AG08395 (cell line): Measurements from ENCODE around the gene FRMD4A.
"Not testable (repeated sequence)": the region's sequence is repeated elsewhere in the genome, so short reads cannot be mapped to it uniquely, and the experiment has no call there.

Source experiments
- DNase-seq: peaks from one replicate; pipeline ENCODE4 v3.0.0; 2012; ENCODE audit warnings: mixed read lengths, low spot score

Gene FRMD4A

GRCh38 chr10:13882119-13882711 is 448.5 kb downstream of the FRMD4A start:
- DNase-seq = peak; percentile 82

GRCh38 chr10:13880760-13881159 is 450.0 kb downstream of the FRMD4A start:
- DNase-seq = no peak

- DNase-seq = peak; percentile 79
Measured at GRCh38 chr10:13877154-13877909, 453.4 kb downstream of the FRMD4A start.

DNA sequence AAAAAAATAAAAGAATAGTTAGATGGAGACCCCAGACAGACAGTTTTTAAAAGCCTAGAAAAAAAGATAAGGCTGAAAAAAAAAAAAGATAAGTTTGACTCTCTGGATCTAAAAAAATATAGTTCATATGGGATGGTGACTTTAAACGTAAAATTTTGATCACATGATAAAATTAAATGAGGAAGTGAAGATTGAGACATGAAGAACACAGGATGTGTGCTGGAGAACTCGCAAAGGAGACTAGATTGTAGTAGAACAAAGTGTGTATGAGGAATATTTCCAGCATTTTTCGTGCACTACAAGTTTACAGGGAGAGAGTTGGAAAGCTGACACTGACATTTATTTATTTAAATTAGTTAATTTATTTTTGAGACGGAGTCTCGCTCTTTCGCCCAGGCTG is 457.5 kb downstream of the FRMD4A start:
- no peak for DNase-seq

- no peak for DNase-seq
Measured at GRCh38 chr10:13872411-13872810, 458.3 kb downstream of the FRMD4A start.

- no peak for DNase-seq
Measured at GRCh38 chr10:13871776-13872175, 458.9 kb downstream of the FRMD4A start.

- no peak for DNase-seq
Measured at GRCh38 chr10:13871011-13871410, 459.7 kb downstream of the FRMD4A start.

- DNase-seq = no peak
Measured at GRCh38 chr10:13869295-13869664, 461.4 kb downstream of the FRMD4A start.

- DNase-seq = no peak
Measured at GRCh38 chr10:13868528-13869294, 462.0 kb downstream of the FRMD4A start.

DNA sequence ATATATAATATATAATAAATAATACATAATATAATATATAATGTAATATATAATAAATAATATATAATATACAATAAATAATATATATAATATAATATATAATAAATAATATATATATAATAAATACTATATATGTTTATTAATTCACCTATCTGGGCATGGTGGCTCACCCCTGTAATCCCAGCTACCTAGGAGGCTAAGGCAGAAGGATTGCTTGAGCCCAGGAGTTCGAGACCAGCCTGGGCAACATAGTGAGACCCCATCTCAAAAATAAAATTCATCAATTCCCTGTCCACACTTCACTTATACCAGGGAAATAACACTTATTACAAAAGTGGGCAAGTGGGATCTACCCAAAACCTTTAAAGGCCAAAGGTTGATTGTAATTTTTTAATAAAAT is 462.9 kb downstream of the FRMD4A start:
- DNase-seq = no peak

- peak; percentile 54 for DNase-seq
Measured at GRCh38 chr10:13865758-13866491, 464.8 kb downstream of the FRMD4A start.

GRCh38 chr10:13865220-13865619 is 465.5 kb downstream of the FRMD4A start:
- not testable (repeated sequence) for DNase-seq

DNA sequence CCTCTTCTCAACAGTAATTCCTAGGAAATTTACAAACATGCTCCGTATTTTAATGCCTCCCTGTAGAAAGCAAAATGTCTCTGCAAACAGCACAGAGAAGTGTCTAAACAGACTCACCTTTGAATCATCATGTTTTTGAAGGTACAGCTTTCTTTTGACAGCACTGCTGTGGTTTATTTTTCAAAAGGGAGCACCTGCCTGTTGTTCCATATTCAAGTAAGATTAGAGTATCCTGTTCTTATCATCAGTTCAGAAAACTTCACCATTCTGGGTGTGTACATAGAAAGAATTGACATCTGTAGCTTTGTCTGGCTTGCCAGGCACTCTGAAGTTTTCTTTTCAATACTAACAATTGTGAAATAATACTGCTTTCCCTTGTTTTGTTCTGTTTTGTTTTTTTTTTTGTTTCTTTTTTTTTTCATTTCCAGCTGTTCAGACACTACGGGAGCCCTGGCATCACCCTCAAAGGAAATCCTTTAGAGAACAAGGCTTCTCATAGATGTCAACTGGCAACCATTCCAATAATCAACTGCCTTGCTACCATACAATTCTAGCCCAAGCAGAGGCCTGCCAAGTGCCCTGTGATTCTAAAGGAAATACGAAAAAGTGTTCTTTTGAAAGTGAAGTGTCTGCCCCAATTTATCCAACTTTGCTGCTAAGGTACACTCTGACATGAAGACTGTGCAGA is 468.0 kb downstream of the FRMD4A start:
- no peak for DNase-seq

DNA sequence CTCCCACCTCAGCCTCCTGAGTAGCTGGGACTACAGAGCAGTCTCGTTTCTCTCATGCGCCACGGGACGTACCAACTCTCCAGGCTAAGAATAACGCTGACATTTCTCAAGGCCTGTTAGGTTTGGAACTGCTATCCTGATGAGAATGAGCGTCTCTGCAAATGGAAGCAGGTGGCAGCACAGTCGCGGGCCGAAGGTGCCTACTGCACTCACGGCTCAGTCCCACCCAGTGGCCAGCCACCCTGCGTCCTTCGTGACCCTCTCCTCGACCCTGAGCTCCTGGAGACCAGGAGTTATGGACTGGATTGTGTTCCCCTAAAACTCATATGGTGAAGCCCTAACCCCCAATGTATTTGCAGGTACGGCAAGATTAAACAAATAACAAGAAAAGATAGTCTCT is 469.8 kb downstream of the FRMD4A start:
- no peak for DNase-seq

DNA sequence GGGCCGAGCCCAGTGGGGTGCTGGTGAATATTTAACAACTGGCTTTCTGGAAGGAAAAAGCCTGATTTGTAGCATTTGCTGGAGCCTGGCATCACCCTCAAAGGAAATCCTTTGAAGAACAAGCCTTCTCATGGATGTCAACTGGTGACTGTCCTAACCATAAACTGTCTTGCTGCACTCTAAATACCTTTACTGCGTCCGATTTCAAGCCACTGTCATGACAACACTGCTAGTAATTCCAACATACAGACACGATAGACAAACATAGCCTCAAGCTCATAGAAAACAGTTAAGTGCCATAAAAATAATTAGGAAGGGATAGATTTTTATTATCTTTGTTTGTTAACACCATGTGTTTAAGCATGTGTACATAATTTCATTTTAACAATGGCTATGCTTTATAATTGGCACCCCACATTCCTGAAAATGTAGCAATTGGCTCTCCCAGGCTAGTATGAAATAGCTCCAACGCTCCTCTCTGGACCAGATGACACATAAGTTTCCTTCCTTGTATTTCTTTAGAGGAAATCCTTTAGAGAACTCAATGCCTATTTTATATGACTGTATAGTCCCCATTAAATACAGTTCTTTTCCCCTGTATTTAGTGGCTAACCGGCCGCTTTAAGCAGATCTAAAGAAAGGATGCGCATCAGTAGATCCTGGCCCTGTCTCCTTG is 470.6 kb downstream of the FRMD4A start:
- peak; percentile 54 for DNase-seq

DNA sequence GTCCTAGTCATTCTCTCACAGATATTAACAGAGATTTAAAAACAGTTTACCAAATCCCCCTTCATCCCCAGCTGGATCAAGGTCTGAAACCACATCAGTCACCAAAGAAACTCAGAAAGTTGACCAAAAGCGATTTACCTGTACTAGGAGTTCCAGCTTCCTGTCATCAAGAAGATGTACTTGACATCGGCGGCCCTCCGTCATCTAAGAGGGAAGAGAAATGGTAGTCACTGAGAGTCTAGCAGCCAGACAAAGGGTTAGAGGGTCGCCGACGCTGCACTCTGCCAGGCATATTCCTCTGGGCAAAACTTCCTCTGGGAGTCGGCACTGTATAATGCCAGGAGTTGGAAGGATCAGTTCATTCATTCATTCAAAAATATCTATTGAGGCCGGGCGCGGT is 472.0 kb downstream of the FRMD4A start:
- DNase-seq = no peak

DNA sequence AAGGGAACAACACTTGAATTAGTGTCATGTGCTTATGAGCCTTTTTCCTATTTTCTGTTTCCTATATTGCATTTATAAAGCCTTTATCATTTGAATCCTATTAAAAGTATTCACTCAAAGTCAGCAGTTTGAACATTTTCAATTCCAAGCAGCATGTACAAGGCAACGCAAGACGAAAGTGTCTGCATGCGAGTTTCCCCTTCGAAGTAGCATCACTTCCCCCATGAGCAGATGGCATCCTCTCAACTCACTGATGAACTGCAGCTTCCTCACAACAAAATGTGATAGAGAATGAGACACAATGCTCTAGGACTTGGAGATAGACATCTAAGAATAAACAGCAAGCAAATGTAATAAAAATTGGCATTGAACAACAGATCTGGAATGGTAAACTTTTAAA is 473.3 kb downstream of the FRMD4A start:
- no peak for DNase-seq

DNA sequence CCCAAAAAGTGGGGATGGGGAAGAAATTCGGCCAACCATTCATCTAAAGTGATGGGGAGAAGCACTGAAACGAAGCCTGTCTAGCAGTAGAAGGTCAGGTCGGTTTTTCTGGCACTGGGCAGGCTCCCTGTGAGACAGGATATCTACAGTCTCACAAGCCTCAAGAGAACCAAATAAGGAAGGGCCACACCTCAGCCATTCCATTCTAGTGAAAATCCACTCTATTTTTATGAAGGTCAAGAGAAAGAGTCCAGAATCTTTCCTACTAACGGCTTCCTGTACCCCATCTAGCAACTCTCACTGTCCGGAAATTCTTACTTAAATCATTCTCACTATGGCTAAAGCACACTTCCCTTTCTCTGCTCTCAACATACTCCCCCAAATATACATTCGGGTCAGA is 476.9 kb downstream of the FRMD4A start:
- peak; percentile 12 for DNase-seq

GRCh38 chr10:13852872-13853271 is 477.9 kb downstream of the FRMD4A start:
- DNase-seq = no peak

- DNase-seq = no peak
Measured at GRCh38 chr10:13851906-13852305, 478.8 kb downstream of the FRMD4A start.
